Suprapubic skin (tissue), 3 donors: ENCODE results near the gene TRMT112.

Experiments
- EP300 ChIP-seq: sonication (generic); formaldehyde crosslinking; IDR thresholded peaks from one replicate; pipeline ENCODE4 v1.6.1; 2017; ENCODE audit warnings: antibody characterized with exemption
- TF ChIP-seq, protein P1 (sequence below), 2 donors: fragments of 200-600 bp in 1 of 2; fragments of 450-650 bp in 1 of 2; sonication (generic) in 1 of 2; IDR thresholded peaks; one replicate each; pipeline ENCODE4 v1.5.1; 2016 to 2019; ENCODE audit warnings: antibody characterized with exemption in 2 of 2, mild to moderate bottlenecking in 1 of 2, moderate library complexity in 1 of 2

DNA sequence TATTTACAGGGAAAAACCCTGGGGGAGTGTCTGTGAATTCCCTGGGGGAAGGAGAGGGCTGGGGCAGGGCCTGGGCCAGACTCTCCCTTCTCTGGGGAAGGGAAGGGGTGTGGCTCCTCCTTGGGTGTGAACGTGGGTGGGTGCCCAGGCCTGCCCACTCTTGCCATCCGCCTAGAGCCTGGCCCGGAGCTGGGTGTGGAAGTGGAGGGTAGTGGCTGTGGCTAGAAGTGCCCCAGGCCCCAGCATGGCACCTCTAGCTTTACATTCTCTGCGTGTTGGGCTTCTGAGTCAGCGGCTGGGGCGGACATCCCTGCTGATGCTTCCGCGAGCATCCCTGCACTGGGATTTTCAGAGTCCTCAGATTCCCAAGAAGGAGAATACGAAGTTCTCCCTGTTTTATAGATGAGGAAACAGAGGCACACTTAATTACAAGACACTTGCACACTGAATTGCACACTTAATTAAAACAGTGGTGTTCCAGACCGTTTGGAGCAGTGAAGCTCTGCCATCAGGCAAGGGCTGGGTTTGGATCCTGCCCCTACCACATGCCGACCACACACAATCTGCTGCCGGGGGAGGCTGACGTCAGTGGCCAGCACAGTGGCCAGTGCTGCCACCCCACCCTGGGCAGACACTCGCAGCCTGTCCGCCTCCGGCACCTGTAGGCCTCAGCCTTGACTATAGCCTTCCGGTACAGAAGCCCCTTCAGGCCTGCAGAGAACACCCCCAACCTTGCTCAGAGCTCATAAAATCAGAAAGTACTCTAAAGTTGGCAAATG, 40.5 kb downstream of the TRMT112 start:
- TF ChIP-seq, protein P1, sequence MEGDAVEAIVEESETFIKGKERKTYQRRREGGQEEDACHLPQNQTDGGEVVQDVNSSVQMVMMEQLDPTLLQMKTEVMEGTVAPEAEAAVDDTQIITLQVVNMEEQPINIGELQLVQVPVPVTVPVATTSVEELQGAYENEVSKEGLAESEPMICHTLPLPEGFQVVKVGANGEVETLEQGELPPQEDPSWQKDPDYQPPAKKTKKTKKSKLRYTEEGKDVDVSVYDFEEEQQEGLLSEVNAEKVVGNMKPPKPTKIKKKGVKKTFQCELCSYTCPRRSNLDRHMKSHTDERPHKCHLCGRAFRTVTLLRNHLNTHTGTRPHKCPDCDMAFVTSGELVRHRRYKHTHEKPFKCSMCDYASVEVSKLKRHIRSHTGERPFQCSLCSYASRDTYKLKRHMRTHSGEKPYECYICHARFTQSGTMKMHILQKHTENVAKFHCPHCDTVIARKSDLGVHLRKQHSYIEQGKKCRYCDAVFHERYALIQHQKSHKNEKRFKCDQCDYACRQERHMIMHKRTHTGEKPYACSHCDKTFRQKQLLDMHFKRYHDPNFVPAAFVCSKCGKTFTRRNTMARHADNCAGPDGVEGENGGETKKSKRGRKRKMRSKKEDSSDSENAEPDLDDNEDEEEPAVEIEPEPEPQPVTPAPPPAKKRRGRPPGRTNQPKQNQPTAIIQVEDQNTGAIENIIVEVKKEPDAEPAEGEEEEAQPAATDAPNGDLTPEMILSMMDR (IDR thresholded peaks at IDR 0.05), result no peak
- no peak for TF ChIP-seq EP300
